ENCODE data around the gene TMEM187. TPM values are rescaled to one million over a fixed set of nuclear protein-coding genes. Genes with fewer than 3 reads are reported as not detected.

TMEM187 gene
- total and polyA plus RNA-seq, 11 donors, result 3.2 to 11.4 (median 7.2) TPM

DNA sequence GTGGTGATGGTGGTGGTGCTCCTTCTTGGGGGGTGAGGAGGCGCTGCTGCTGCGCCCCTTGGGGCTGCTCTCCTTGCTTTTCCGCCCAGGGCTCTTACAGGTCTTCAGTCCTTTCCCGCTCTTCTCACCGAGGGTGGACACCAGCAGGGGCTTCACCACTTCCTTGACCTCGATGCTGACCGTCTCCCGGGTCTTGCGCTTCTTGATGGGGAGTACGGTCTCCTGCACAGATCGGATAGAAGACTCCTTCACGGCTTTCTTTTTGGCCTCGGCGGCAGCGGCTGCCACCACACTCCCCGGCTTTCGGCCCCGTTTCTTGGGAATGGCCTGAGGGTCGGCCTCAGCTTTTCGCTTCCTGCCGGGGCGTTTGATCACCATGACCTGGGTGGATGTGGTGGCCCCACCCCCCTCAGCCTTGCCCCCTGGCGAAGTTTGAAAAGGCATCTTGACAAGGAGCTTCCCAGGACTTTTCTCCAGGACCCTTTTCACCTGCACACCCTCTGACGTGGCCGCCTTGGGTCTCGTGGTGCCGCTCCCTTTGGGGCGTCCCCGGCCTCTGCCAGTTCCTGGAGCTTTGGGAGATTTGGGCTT lies 58.3 kb downstream of the TMEM187 start:
- H3K27ac ChIP-seq, result no peak overlapping the region
- TF ChIP-seq CTCF (IDR thresholded peaks at IDR 0.05) (no peak), POLR2A (IDR thresholded peaks at IDR 0.05) (no peak)
- H3K36me3 ChIP-seq, result peaks cover 0 to 49% (median 28%) of the 10 kb centered on the region in 9 donors
- no peak overlapping the region for H3K4me3 ChIP-seq
- no peak for DNase-seq
- no peak for ATAC-seq
- H3K27me3 ChIP-seq, result peaks cover 0 to 36% (median 0%) of the 10 kb centered on the region in 9 donors
- intact Hi-C loops (cut with DNase I), result no loop called here
- 83 to 94% (median 92%) methylated on average over 29 of the region's 29 CpGs for WGBS, 4 donors
- no peaks in the 10 kb centered on the region for H3K9me3 ChIP-seq
- peaks cover 0 to 24% (median 2%) of the 10 kb centered on the region in 12 donors for H3K4me1 ChIP-seq

GRCh38 chrX:154032160-154032559 lies 59.6 kb downstream of the TMEM187 start:
- Histone ChIP-seq H3K9me3 (no peaks in the 10 kb centered on the region), H3K36me3 (peaks cover 0 to 49% (median 28%) of the 10 kb centered on the region in 9 donors), H3K27ac (no peak overlapping the region), H3K4me1 (peaks cover 0 to 24% (median 0%) of the 10 kb centered on the region in 12 donors), H3K27me3 (peaks cover 0 to 25% (median 0%) of the 10 kb centered on the region in 9 donors), H3K4me3 (no peak overlapping the region)
- 78 to 85% (median 84%) methylated on average over 11 of the region's 11 CpGs for WGBS, 4 donors
- DNase-seq (no peak), ATAC-seq (no peak)
- intact Hi-C loops (cut with DNase I), result no loop called here
- no peak for TF ChIP-seq POLR2A (IDR thresholded peaks at IDR 0.05)

DNA sequence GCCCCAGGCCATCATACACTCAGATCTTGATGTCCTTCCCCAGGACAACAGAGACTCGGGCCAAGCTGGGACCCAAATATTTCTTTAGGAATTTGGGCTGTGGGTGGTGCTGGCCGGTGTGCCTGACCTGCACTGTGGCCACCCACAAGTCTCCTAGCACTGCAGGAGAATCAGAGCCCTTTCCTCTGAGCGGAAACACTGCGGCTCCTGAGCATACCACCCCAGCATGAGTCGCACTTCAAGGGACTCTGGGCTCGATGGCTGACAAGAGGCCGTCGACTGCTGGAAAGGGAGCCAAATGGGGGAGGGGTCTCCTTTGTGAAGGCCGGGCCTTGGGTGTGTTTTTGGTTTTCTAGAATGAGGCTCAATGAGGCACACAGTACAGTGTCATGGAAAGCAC lies 60.1 kb downstream of the TMEM187 start:
- Histone ChIP-seq H3K9me3 (no peaks in the 10 kb centered on the region), H3K4me3 (no peak overlapping the region), H3K36me3 (peaks cover 0 to 45% (median 25%) of the 10 kb centered on the region in 9 donors), H3K27ac (no peak overlapping the region), H3K4me1 (peaks cover 0 to 24% (median 0%) of the 10 kb centered on the region in 12 donors), H3K27me3 (peaks cover 0 to 23% (median 0%) of the 10 kb centered on the region in 9 donors)
- intact Hi-C loops (cut with DNase I), result no loop called here
- 53 to 68% (median 61%) methylated on average over 4 to 9 of the region's 9 CpGs for WGBS, 4 donors
- TF ChIP-seq CTCF (IDR thresholded peaks at IDR 0.05) (no peak), POLR2A (IDR thresholded peaks at IDR 0.05) (no peak)
- ATAC-seq (no peak), DNase-seq (no peak)

MicroRNA genes within 50 kb of the gene (microRNA counts, 767-probe panel; counts per million panel counts)
- microRNA hsa-miR-718, result 0 to 71.6 counts per million in 2 donors

Small RNA genes lying within 50 kb of the gene (microRNA-seq; reads per million reads assigned to microRNA genes)
- gene MIR3202-1 (0 reads per million in 4 donors), gene MIR3202-2 (0 reads per million in 4 donors), gene MIR718 (0 reads per million in 4 donors)

Other genes starting within 250 kb of the TMEM187 start
- 100 to 1,000 TPM in 5 of 9 donors, 10 to 100 TPM in 4; 59.9 to 162 (median 102) TPM for gene BCAP31, start 248.4 kb upstream of the TMEM187 start, total RNA-seq
- gene BCAP31, start 248.4 kb upstream of the TMEM187 start, polyA plus RNA-seq, result 100 to 1,000 TPM in 1 of 2 donors, 10 to 100 TPM in 1; 87.7 to 158 TPM
- 10 to 100 TPM; 13.5 to 25.6 (median 17.6) TPM for gene ABCD1, start 247.9 kb upstream of the TMEM187 start, total RNA-seq
- 10 to 100 TPM; 12.9 to 13.5 TPM for gene ABCD1, start 247.9 kb upstream of the TMEM187 start, polyA plus RNA-seq
- 1 to 10 TPM; 1.6 to 8.6 (median 3.5) TPM for gene PLXNB3, start 208.5 kb upstream of the TMEM187 start, total RNA-seq
- gene PLXNB3, start 208.5 kb upstream of the TMEM187 start, polyA plus RNA-seq, result 1 to 10 TPM in 1 of 2 donors, under 1 TPM in 1; 0.51 to 2.8 TPM
- gene SRPK3, start 191.7 kb upstream of the TMEM187 start, total RNA-seq, result 10 to 100 TPM; 31.9 to 49.7 (median 38.9) TPM
- gene SRPK3, start 191.7 kb upstream of the TMEM187 start, polyA plus RNA-seq, result 10 to 100 TPM in 1 of 2 donors, 1 to 10 TPM in 1; 8.8 to 39.8 TPM
- gene IDH3G, start 178.4 kb upstream of the TMEM187 start, total RNA-seq, result 100 to 1,000 TPM in 2 of 9 donors, 10 to 100 TPM in 7; 58.1 to 162 (median 71.2) TPM
- 10 to 100 TPM; 76.5 to 78.6 TPM for gene IDH3G, start 178.4 kb upstream of the TMEM187 start, polyA plus RNA-seq
- 100 to 1,000 TPM; 119 to 225 (median 135) TPM for gene SSR4, start 178.1 kb upstream of the TMEM187 start, total RNA-seq
- gene SSR4, start 178.1 kb upstream of the TMEM187 start, polyA plus RNA-seq, result 100 to 1,000 TPM; 306 to 307 TPM
- 1 to 10 TPM; 1.7 to 4.0 (median 2.4) TPM for gene PDZD4, start 142.2 kb upstream of the TMEM187 start, total RNA-seq
- 1 to 10 TPM; 1.7 to 2.4 TPM for gene PDZD4, start 142.2 kb upstream of the TMEM187 start, polyA plus RNA-seq
- 10 to 100 TPM in 1 of 9 donors, 1 to 10 TPM in 7, under 1 TPM in 1; 0.99 to 11.0 (median 3.1) TPM for gene L1CAM, start 86.6 kb upstream of the TMEM187 start, total RNA-seq
- gene L1CAM, start 86.6 kb upstream of the TMEM187 start, polyA plus RNA-seq, result 1 to 10 TPM; 1.3 to 1.8 TPM
- gene AVPR2, start 68.1 kb upstream of the TMEM187 start, total RNA-seq, result 10 to 100 TPM in 1 of 9 donors, 1 to 10 TPM in 8; 2.2 to 10.5 (median 3.0) TPM
- 1 to 10 TPM; 4.0 to 7.5 TPM for gene AVPR2, start 68.1 kb upstream of the TMEM187 start, polyA plus RNA-seq
- gene ARHGAP4, start 46.5 kb upstream of the TMEM187 start, total RNA-seq, result 10 to 100 TPM in 4 of 9 donors, 1 to 10 TPM in 5; 6.8 to 55.8 (median 9.5) TPM
- gene ARHGAP4, start 46.5 kb upstream of the TMEM187 start, polyA plus RNA-seq, result 10 to 100 TPM; 15.9 to 25.1 TPM
- 100 to 1,000 TPM in 2 of 9 donors, 10 to 100 TPM in 7; 52.5 to 112 (median 72.1) TPM for gene NAA10, start 37.7 kb upstream of the TMEM187 start, total RNA-seq
- 100 to 1,000 TPM; 120 to 221 TPM for gene NAA10, start 37.7 kb upstream of the TMEM187 start, polyA plus RNA-seq
- 10 to 100 TPM in 5 of 9 donors, 1 to 10 TPM in 4; 5.1 to 35.5 (median 10.2) TPM for gene RENBP, start 28.1 kb upstream of the TMEM187 start, total RNA-seq
- 1 to 10 TPM; 6.4 to 9.8 TPM for gene RENBP, start 28.1 kb upstream of the TMEM187 start, polyA plus RNA-seq
- gene HCFC1, start 936 bp upstream of the TMEM187 start, total RNA-seq, result 10 to 100 TPM; 22.7 to 72.6 (median 34.8) TPM
- 10 to 100 TPM; 11.8 to 23.0 TPM for gene HCFC1, start 936 bp upstream of the TMEM187 start, polyA plus RNA-seq
- 10 to 100 TPM; 22.0 to 79.2 (median 29.7) TPM for gene IRAK1, start 47.1 kb downstream of the TMEM187 start, total RNA-seq
- gene IRAK1, start 47.1 kb downstream of the TMEM187 start, polyA plus RNA-seq, result 10 to 100 TPM; 23.8 to 89.3 TPM
- 10 to 100 TPM; 24.6 to 83.3 (median 37.1) TPM for gene MECP2, start 125.0 kb downstream of the TMEM187 start, total RNA-seq
- gene MECP2, start 125.0 kb downstream of the TMEM187 start, polyA plus RNA-seq, result 10 to 100 TPM; 22.7 to 28.6 TPM
- not detected for gene OPN1LW, start 171.5 kb downstream of the TMEM187 start, total RNA-seq
- gene OPN1LW, start 171.5 kb downstream of the TMEM187 start, polyA plus RNA-seq, result not detected
- gene OPN1MW, start 209.8 kb downstream of the TMEM187 start, total RNA-seq, result not detected
- gene OPN1MW, start 209.8 kb downstream of the TMEM187 start, polyA plus RNA-seq, result not detected
- not detected for gene OPN1MW2, start 247.0 kb downstream of the TMEM187 start, total RNA-seq
- gene OPN1MW2, start 247.0 kb downstream of the TMEM187 start, polyA plus RNA-seq, result not detected

All from heart left ventricle (tissue), 16 donors.